GM21360 (cell line): ENCODE results near the gene ARHGEF6.
"Not testable (repeated sequence)": the region's sequence is repeated elsewhere in the genome, so short reads cannot be mapped to it uniquely, and the experiment has no call there.

Experiments
- ATAC-seq: cut with Tn5 transposase; IDR thresholded peaks from one replicate; pipeline ENCODE4 v1.9.1; 2021; ENCODE audit warnings: mild to moderate bottlenecking, moderate library complexity; ENCODE audit not compliant: unreplicated experiment

Gene ARHGEF6

GRCh38 chrX:136780763-136781162 is at the start of gene ARHGEF6:
Gene ARHGEF6, minus strand, starts transcription at chrX:136780932. Its CDS starts 50 bp downstream, at chrX:136780882.
- ATAC-seq: no peak

DNA sequence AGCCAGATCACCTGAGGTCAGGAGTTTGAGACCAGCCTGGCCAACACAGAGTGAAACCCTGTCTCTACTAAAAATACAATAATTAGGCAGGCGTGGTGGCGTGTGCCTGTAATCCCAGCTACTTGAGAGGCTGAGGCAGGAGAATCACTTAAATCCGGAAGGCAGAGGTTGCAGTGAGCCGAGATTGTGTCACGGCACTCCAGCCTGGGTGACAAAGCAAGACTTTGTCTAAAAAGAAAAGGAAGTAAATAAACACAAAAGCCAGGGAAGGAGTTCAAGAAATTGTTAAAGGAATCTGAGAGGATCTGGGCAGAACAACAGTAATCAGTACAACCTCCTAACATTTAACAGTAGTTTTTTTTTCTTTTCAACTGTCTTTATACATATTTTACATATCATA is 48.7 kb upstream of the ARHGEF6 start:
- ATAC-seq: no peak

GRCh38 chrX:136828830-136829229 is 48.1 kb upstream of the ARHGEF6 start:
- no peak for ATAC-seq

GRCh38 chrX:136827026-136827425 is 46.3 kb upstream of the ARHGEF6 start:
- ATAC-seq: no peak

DNA sequence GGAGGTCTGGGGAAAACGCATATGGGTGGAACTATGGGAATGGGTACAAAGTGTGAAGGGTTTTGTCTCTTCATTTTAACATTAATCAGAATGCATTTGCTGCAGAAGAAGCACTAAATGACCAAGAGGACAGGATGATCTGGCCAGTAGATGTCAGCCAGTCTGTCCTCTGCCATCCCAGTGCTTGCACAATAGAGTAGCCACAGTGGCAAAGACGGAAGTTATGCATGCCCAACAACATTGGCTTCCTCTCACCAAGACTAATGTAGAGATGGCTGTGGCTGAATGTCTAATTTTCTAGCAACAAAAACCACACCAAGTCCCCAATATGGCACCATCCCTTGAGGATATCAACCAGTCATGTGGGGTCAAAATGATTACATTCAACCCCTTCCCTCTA is 45.0 kb upstream of the ARHGEF6 start:
- ATAC-seq: no peak

DNA sequence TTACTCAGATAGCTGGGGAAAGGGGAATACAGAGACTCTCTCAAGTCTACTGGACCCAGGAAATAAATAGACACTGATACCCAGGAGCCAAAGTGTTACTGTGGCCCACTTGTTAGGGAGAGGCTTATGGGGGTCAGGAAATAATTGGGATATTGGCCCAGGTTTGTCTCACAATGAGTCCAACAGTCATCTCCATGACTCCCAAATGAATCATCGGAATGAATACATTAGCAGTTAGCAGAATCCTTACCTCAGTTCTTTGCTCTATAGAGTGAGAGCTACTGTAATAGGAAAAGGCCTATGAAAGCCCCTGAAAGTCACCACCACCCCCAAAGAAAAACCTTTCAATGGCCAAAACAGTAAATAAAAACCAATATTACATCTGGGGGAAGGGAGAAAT is 42.4 kb upstream of the ARHGEF6 start:
- no peak for ATAC-seq

GRCh38 chrX:136822337-136823095 is 41.8 kb upstream of the ARHGEF6 start:
- ATAC-seq: no peak

DNA sequence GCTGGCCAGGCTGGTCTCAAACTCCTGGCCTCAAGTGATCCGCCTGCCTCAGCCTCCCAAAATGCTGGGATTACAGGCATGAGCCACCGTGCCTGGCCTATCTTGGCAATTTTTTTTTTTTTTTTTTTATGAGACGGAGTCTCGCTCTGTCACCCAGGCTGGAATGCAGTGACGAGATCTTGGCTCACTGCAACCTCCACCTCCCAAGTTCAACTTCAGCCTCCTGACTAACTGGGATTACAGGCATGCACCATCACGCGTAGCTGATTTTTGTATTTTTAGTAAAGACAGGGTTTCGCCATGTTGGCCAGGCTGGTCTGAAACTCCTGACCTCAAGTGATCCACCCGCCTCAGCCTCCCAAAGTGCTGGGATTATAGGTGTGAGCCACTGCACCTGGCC is 39.0 kb upstream of the ARHGEF6 start:
- not testable (repeated sequence) for ATAC-seq

GRCh38 chrX:136819031-136819703 is 38.4 kb upstream of the ARHGEF6 start:
- ATAC-seq: no peak

DNA sequence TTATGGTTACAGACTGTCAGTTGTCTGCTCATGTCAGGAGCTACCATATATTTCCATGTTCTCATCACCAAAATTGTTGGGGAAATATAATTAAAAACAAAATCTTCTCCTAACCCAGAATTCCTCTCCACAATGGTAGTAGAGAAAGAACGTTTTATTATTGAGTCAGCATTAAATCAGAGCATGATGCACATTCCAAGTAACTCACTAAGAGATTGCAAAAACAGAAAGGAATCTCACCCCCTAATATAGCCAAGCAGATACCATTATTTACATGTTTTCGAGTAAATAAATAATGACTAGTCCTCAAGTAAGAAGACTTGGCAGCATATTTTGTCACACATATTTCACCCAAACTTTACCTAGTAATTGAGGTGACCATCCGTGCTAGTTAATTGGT is 36.2 kb upstream of the ARHGEF6 start:
- ATAC-seq: no peak

DNA sequence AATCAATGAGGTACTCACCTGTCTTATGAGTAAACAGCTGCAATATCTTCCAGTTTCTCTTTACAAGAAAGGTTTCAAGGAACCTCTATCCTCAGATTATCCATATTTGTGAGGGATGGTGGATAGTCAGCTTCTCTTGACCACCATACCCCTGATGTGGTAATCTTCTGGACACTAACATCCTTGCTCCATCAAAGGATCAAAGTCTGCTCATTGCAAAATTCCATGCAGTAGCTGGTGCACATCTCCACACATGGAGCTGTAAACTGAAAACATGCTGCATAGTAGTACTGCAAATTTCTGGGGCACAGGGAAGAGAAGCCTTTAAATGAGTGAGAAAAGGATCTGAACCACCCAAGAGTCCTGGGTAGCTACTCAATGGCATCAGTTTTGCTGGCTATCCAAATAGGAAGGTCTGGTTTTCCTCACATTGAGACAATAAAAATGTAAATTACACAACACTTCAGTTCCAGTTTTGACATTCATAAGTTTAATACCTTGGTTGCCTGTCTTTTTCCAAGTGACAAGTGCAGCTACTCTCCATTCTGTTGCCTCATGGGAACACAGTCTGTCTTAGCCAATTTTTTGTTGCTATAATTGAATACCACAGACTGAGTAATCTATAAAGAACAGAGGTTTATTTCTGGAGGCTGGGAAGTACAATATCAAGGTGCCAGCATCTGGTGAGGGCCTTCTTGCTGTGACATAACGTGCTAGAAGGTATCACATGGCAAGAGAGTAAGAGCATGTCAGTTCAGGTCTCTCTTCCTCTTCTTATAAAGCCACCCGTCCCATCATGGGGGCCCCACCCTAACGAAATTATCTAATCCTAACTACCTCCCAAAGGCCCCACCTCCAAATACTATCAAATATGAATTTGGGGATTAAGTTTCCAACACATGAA is 34.4 kb upstream of the ARHGEF6 start:
- ATAC-seq: no peak

DNA sequence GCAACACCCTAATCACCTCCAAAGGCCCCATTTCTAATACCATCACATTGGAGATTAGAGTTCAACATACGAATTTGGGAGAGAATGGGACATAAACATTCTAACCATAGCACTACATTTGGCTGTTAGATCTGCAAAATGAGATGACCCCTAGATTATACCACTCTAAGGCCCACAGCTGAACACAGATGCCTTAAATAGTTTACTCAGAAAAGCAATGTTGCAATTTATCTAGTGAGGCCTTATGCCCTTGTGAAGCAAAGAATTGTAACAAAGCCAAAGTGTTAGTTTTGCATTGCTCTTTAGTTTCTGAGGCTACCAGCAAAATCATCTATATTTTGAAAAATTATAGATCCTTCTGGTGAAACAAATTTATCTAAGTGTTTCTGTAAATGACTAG is 31.6 kb upstream of the ARHGEF6 start:
- no peak for ATAC-seq

DNA sequence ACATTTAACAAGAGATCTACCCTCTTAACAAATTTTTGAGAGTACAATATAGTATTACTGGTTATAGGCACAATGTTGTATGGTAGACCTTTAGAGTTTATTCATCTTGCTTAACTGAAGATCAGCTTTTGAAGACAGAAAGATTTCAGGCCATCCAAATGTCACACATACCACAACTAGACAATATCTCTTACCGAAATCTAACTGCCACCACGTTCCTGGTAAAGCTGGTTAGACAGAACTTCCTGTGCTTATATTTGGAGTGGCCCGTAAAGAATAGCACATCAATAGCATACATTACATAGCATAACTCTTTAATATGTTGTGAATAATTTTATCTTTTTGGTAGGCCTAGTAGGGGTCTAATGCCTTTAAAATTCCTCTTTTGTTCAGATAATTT is 29.8 kb upstream of the ARHGEF6 start:
- no peak for ATAC-seq

DNA sequence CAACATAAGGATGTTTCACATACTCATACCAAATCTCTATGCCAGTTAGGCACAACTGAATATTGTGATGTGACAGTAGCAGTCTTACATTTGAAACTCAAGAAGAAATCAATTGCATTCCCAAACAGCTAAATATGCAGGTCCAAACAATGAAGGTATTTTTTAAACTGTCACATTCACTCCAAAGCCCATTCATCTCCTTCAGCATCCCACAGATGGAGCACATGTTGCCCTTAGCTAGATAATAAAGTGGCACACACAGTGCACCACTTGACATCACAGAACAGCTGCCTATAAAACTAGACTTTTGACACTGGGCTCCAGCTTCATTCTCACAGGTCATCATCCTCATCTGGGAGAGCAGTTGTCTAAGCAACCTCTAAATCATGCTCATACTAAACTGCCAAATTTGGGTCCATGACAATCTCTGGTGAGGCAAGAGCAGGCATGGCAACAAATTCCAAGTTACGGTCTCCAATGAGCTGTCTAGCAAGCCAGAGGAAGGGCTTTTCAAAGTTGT is 26.2 kb upstream of the ARHGEF6 start:
- ATAC-seq: no peak

DNA sequence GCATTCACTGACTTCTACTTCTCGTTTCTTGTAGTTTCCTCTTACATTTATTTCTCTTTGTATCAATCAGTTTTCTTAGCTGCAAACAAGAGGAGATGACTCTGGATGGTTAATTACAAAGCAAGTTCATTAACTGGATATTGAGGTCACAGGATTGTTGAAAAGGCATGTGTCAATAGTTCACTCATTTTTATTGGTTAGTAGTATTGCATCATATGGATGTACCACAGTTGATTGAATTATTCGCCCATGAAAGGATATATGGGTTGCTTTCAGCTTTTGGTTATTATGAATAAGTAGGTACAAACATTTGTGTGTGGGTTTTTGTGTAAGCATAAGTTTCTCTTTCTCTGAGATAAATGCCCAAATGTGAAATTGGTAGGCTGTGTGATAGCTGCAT is 21.8 kb upstream of the ARHGEF6 start:
- ATAC-seq: no peak

DNA sequence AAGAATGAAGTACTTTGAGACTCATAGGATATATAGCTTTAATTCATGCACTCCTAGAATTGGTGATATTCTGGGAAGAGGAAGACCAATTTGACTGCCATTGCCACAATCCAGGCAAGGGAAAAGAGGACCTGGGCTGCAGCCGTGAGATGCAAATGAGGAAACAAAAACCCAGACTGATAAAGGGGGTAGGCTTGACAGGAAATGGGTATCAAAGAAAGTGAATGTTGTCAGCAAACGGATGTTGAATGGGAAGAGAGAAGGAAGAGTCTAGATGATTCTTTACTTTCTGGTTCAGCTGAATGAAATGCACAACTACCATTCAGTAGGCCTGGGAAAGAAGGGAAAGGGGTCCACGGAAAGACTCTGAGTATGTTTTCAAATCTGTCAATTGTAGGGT is 17.1 kb upstream of the ARHGEF6 start:
- no peak for ATAC-seq

DNA sequence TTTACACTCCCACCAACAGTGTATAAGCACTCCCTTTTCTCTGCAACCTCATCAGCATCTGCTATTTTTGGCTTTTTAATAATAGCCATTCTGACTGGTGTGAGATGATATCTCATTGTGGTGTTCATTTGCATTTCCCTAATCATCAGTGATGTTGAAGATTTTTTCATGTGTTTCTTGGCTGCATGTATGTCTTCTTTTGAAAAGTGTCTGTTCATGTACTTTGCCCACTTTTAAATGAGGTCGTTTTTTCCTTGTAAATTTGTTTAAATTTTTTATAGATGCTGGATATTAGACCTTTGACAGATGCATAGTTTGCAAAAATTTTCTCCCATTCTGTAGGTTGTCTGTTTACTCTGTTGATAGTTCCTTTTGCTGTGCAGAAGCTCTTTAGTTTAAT is 14.4 kb upstream of the ARHGEF6 start:
- not testable (repeated sequence) for ATAC-seq

- ATAC-seq: not testable (repeated sequence)
Observed at GRCh38 chrX:136794660-136795059, 13.9 kb upstream of the ARHGEF6 start.

DNA sequence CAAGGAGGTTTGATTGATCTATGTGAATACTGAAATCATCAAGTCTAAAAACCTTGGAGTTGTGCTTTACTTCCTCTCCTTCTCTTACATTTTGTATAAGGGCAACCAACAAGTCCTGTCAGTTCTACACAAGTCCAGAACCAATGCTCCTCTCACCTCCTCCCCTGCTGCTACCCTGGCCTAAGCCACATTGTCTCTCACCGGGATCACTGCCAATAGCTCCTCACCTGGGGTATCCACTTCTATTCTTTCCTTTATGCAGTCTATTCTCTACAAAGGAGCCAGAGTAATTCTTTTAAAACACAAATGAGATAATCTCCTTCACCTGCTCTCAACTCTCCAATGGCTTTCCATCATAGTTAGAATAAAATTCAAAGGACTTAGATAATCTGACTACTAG is 13.3 kb upstream of the ARHGEF6 start:
- no peak for ATAC-seq

DNA sequence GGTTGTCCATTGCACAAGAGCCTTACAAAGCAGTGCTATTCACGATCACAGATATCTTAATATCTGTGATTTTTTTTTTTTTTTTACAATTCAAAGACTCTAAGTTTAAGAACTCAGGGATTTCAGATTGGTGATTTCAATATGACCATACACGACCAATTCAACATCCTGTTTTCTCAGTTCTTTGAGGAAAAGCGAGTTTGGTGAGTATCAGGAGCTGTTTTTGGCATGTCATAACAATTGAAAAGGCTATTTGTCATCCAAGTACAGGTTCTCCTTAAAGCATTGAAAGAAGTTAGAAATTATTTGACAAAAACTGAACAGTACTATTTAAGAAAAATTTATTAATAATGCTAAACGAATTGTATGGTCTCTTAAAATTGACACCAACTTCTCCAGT is 9.1 kb upstream of the ARHGEF6 start:
- ATAC-seq: no peak

DNA sequence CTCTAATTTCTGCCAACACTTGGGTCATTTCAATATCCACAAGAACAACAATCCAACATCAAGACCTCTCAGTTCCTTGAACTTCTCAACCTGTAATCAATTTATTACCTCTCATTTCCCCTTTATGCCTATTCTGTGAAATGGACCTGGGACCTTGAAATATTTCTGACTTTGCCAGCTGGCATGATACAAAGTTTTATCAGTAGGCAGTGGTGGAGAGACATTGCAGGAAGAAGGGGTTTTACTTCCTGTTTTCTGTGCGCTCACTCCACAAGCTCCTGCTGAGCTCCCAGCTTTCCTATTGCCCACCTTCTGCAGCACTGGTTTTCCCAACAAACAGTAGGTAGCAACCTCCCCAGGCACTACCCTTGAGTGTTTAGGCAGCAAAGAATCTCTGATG is 3.5 kb upstream of the ARHGEF6 start:
- no peak for ATAC-seq
